Keratinocyte (primary cell): ENCODE results near the gene C16orf92. TPM values are rescaled to one million over a fixed set of nuclear protein-coding genes. Genes with fewer than 3 reads are reported as not detected.

Source experiments
- DNase-seq: peaks from one replicate; pipeline ENCODE4 v3.0.0-alpha.2; 2011; ENCODE audit warnings: low read depth, missing footprints, low spot score
- FAIRE-seq: peaks from 2 replicates; lab custom pipeline; 2011; peaks lifted over from hg19 to GRCh38; lab: Jason Lieb, UNC
- H2AFZ ChIP-seq: 2 replicates; pipeline ENCODE4 v1.6.0; 2012; ENCODE audit warnings: low read length, control low read depth, inconsistent platforms; ENCODE audit not compliant: control insufficient read depth
- H3K27ac ChIP-seq: 2 replicates; pipeline ENCODE4 v1.5.1; 2011; ENCODE audit warnings: low read length; ENCODE audit not compliant: control insufficient read depth, insufficient read depth
- H3K27me3 ChIP-seq: 3 replicates; pipeline ENCODE4 v1.6.0; 2011; ENCODE audit warnings: low read length; ENCODE audit not compliant: control insufficient read depth, insufficient read depth; ENCODE audit errors: extremely low read depth
- H3K36me3 ChIP-seq, 2 experiments: 2 replicates in 1 of 2; 3 replicates in 1 of 2; pipeline ENCODE4 v1.5.1; 2011; ENCODE audit warnings: low read length in 2 of 2, mild to moderate bottlenecking in 1 of 2; ENCODE audit not compliant: control insufficient read depth in 2 of 2, insufficient read depth in 2 of 2; ENCODE audit errors: extremely low read depth in 1 of 2
- H3K4me1 ChIP-seq: 3 replicates; pipeline ENCODE4 v1.5.1; 2011; ENCODE audit warnings: low read length; ENCODE audit not compliant: control insufficient read depth, insufficient read depth; ENCODE audit errors: extremely low read depth
- H3K4me2 ChIP-seq: 3 replicates; pipeline ENCODE4 v1.6.0; 2011; ENCODE audit warnings: low read depth, low read length; ENCODE audit not compliant: control insufficient read depth, insufficient read depth; ENCODE audit errors: extremely low read depth
- H3K4me3 ChIP-seq, 3 experiments: fragments of 200-600 bp in 1 of 3; sonication (generic) in 1 of 3; 2 replicates in 2 of 3; 3 replicates in 1 of 3; pipeline ENCODE4 v1.5.1; 2011 to 2016; ENCODE audit warnings: low read length in 3 of 3, mild to moderate bottlenecking in 3 of 3, control low read depth in 2 of 3, inconsistent platforms in 1 of 3, low read depth in 1 of 3, mixed read lengths in 1 of 3, mixed run types in 1 of 3, moderate library complexity in 1 of 3; ENCODE audit not compliant: control insufficient read depth in 2 of 3, insufficient read depth in 2 of 3; ENCODE audit errors: extremely low read depth in 1 of 3
- H3K79me2 ChIP-seq: 2 replicates; pipeline ENCODE4 v1.6.0; 2012; ENCODE audit warnings: low read length; ENCODE audit not compliant: control insufficient read depth, insufficient read depth
- H3K9ac ChIP-seq: 3 replicates; pipeline ENCODE4 v1.6.0; 2011; ENCODE audit warnings: low read length; ENCODE audit not compliant: control insufficient read depth, insufficient read depth; ENCODE audit errors: extremely low read depth
- H3K9me1 ChIP-seq: 3 replicates; pipeline ENCODE4 v1.6.0; 2011; ENCODE audit warnings: low read length; ENCODE audit not compliant: control insufficient read depth, insufficient read depth; ENCODE audit errors: extremely low read depth
- H3K9me3 ChIP-seq: 2 replicates; pipeline ENCODE4 v1.5.1; 2012; ENCODE audit warnings: low read depth, low read length; ENCODE audit not compliant: control insufficient read depth
- H4K20me1 ChIP-seq: 3 replicates; pipeline ENCODE4 v1.6.0; 2011; ENCODE audit warnings: low read length; ENCODE audit not compliant: control insufficient read depth, insufficient read depth; ENCODE audit errors: extremely low read depth
- EZH2 ChIP-seq: IDR thresholded peaks from one replicate; pipeline ENCODE4 v1.6.1; 2012; ENCODE audit warnings: inconsistent platforms, mild to moderate bottlenecking, low read length, moderate library complexity
- dilution Hi-C: fragments of 300-500 bp; cut with MboI; formaldehyde crosslinking; loops from one replicate; pipeline ENCODE4 v1.7.0; 2020; ENCODE audit warnings: low sequenced_read_pairs; ENCODE audit not compliant: extremely low pct_ligation_motif_present
- polyA plus RNA-seq, 5 experiments: library from polyadenylated mRNA; depleted of rRNA in 3 of 5; stranded (reverse) in 3 of 5; stranded (forward) in 1 of 5; unstranded in 1 of 5; fragments of >200 nt; gene quantifications; 1 replicate in 1 of 5; 2 replicates in 3 of 5; 3 replicates in 1 of 5; pipeline versions ENCODE4 v1.2.1 to v1.2.3, GENCODE V29; 2011 to 2012; ENCODE audit warnings: missing spikeins in 2 of 5, low read depth in 1 of 5, low replicate concordance in 1 of 5
- TF ChIP-seq, protein P1 (sequence below), 3 experiments: IDR thresholded peaks in 1 of 3; conservative IDR thresholded peaks in 1 of 3; optimal IDR thresholded peaks in 1 of 3; 2 replicates in 2 of 3; 3 replicates in 1 of 3; pipeline versions ENCODE3 to v1.5.1; 2011; ENCODE audit warnings: low read length in 3 of 3, mild to moderate bottlenecking in 3 of 3, moderate library complexity in 2 of 3, control low read depth in 1 of 3, inconsistent platforms in 1 of 3; ENCODE audit not compliant: insufficient read depth in 2 of 3; ENCODE audit errors: extremely low read depth in 1 of 3

C16orf92 gene
- polyA plus RNA-seq, 1 donor (not counting 4 experiments of a cell fraction or from before 2014, with no cell fraction given): not detected

DNA sequence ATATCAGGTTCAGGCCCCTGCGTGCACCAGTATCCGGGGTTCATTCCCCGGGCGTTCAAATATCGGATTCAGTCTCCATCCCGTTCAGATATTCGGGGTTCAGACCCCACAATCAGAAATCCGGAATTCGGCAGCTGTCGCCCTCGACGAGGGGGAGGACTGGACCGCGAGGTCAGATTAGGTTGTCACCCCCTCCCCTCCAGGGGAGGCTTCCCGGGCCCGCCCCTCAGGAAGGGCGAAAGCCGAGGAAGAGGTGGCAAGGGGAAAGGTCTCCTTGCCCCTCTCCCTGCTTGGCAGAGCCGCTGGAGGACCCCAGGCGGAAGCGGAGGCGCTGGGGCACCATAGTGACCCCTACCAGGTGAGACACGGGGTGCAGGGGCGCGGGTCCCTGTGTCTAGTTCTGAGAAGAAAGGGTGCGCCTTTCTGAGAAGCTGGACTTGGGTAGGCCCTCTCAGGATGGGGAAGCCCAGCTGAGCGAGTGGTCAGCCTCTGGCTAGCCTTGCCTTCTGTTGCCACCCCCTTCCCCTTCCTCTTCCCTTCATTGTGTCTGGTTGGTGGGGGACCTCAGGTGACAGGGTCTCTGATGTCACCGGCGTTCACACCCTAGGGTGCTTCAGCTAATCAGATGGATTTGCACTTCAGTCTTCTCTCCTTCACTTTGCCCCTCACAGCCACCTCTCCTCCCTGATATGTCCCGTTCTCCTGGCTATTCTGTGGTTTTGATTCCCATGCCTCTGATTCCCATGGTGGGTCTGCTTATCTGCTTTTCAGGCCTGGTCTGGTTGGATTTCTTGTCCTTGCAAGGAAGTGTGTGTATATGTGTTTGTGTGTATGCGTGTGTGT, 48.5 kb upstream of the C16orf92 start:
- peaks cover 20 to 22% of the 10 kb centered on the region in 2 experiments for H3K36me3 ChIP-seq
- peak overlapping the region; percentile 81 for H3K27ac ChIP-seq
- peaks cover 22% of the 10 kb centered on the region for H4K20me1 ChIP-seq
- H3K9ac ChIP-seq: peak overlapping the region; percentile 88
- H3K9me3 ChIP-seq: no peaks in the 10 kb centered on the region
- H3K4me1 ChIP-seq: peaks cover 18% of the 10 kb centered on the region
- dilution Hi-C loops: no loop called here
- H2AFZ ChIP-seq: no peak overlapping the region
- FAIRE-seq (no peak), DNase-seq (no peak)
- H3K9me1 ChIP-seq: peaks cover 4% of the 10 kb centered on the region
- H3K27me3 ChIP-seq: no peaks in the 10 kb centered on the region
- H3K4me2 ChIP-seq: peak overlapping the region; percentile 80
- peaks cover 45% of the 10 kb centered on the region for H3K79me2 ChIP-seq
- H3K4me3 ChIP-seq: peak overlapping the region; percentile 90 to 97 (median 97)
- TF ChIP-seq EZH2: no peak
- TF ChIP-seq, protein P1, sequence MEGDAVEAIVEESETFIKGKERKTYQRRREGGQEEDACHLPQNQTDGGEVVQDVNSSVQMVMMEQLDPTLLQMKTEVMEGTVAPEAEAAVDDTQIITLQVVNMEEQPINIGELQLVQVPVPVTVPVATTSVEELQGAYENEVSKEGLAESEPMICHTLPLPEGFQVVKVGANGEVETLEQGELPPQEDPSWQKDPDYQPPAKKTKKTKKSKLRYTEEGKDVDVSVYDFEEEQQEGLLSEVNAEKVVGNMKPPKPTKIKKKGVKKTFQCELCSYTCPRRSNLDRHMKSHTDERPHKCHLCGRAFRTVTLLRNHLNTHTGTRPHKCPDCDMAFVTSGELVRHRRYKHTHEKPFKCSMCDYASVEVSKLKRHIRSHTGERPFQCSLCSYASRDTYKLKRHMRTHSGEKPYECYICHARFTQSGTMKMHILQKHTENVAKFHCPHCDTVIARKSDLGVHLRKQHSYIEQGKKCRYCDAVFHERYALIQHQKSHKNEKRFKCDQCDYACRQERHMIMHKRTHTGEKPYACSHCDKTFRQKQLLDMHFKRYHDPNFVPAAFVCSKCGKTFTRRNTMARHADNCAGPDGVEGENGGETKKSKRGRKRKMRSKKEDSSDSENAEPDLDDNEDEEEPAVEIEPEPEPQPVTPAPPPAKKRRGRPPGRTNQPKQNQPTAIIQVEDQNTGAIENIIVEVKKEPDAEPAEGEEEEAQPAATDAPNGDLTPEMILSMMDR (optimal IDR thresholded peaks at IDR 0.05 in 1 of 3, IDR thresholded peaks at IDR 0.05 in 1 of 3, conservative IDR thresholded peaks at IDR 0.05 in 1 of 3; ENCODE audit: extremely low read depth in 1 of 3, insufficient read depth in 2 of 3, low read length in 3 of 3): no peak

DNA sequence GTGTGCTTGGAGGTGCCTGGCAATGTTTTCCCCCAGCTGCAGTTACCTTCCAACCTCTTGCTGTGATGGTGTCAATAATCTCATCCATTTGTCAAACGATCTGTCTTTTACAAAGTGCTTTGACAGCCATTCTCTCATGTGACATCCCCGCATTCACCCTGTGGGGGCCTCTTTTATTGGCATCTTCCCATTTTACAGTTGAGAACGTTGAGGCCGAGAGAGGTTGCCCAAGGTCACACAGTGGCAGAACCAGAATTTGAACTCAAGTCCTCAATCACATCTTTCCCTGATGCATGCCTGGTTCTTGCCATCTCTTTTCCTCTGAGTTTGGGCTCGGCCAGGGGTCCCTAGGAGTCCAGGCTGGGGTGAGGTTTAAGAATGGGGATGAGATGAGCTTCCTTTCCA, 47.9 kb upstream of the C16orf92 start:
- Histone ChIP-seq H3K27ac (peak overlapping the region; percentile 81), H2AFZ (no peak overlapping the region), H3K4me1 (peaks cover 18% of the 10 kb centered on the region), H3K4me3 (peak overlapping the region; percentile 90 to 97 (median 97)), H3K36me3 (peaks cover 24 to 26% of the 10 kb centered on the region in 2 experiments), H3K27me3 (no peaks in the 10 kb centered on the region), H3K79me2 (peaks cover 45% of the 10 kb centered on the region), H3K9me3 (no peaks in the 10 kb centered on the region), H3K9ac (peak overlapping the region; percentile 88), H3K9me1 (peaks cover 4% of the 10 kb centered on the region), H4K20me1 (peaks cover 22% of the 10 kb centered on the region), H3K4me2 (peak overlapping the region; percentile 80)
- no peak for TF ChIP-seq EZH2
- TF ChIP-seq, protein P1 (optimal IDR thresholded peaks at IDR 0.05 in 1 of 3, IDR thresholded peaks at IDR 0.05 in 1 of 3, conservative IDR thresholded peaks at IDR 0.05 in 1 of 3; ENCODE audit: extremely low read depth in 1 of 3, insufficient read depth in 2 of 3, low read length in 3 of 3): no peak
- FAIRE-seq (no peak), DNase-seq (no peak)
- dilution Hi-C loops: no loop called here
